NK-92 (cell line): ENCODE measurements around the gene RALGPS1.
"Not testable (repeated sequence)": the region's sequence is repeated elsewhere in the genome, so short reads cannot be mapped to it uniquely, and the experiment has no call there.

ENCODE experiments used
- DNase-seq: peaks from one replicate; lab custom pipeline; 2025; ENCODE audit not compliant: unreplicated experiment; lab: John Stamatoyannopoulos, UW

RALGPS1 gene

GRCh38 chr9:126985870-126986498 is 71.4 kb downstream of the RALGPS1 start:
- peak; percentile 43 for DNase-seq

GRCh38 chr9:126986506-126986951 is 71.9 kb downstream of the RALGPS1 start:
- DNase-seq, result no peak

- no peak for DNase-seq
These were observed 74.3 kb downstream of the RALGPS1 start for GRCh38 chr9:126988857-126989256.

- DNase-seq, result no peak
These were observed 75.6 kb downstream of the RALGPS1 start for GRCh38 chr9:126989847-126990842.

GRCh38 chr9:126991183-126991582 is 76.6 kb downstream of the RALGPS1 start:
- no peak for DNase-seq

GRCh38 chr9:126992427-126992826 is 77.8 kb downstream of the RALGPS1 start:
- DNase-seq, result no peak

- DNase-seq, result no peak
These were observed 84.9 kb downstream of the RALGPS1 start for GRCh38 chr9:126999315-127000068.

GRCh38 chr9:127004946-127005769 is 90.6 kb downstream of the RALGPS1 start:
- DNase-seq, result no peak

- DNase-seq, result no peak
These were observed 91.3 kb downstream of the RALGPS1 start for GRCh38 chr9:127005770-127006314.

- DNase-seq, result no peak
These were observed 93.1 kb downstream of the RALGPS1 start for GRCh38 chr9:127007638-127008037.

- no peak for DNase-seq
These were observed 93.5 kb downstream of the RALGPS1 start for GRCh38 chr9:127008076-127008475.

- no peak for DNase-seq
These were observed 97.2 kb downstream of the RALGPS1 start for GRCh38 chr9:127011772-127012171.

- no peak for DNase-seq
These were observed 97.7 kb downstream of the RALGPS1 start for GRCh38 chr9:127012250-127012649.

GRCh38 chr9:127013597-127013996 is 99.0 kb downstream of the RALGPS1 start:
- DNase-seq, result no peak

- no peak for DNase-seq
These were observed 99.8 kb downstream of the RALGPS1 start for GRCh38 chr9:127014216-127014909.

GRCh38 chr9:127014910-127015540 is 100.4 kb downstream of the RALGPS1 start:
- DNase-seq, result no peak

GRCh38 chr9:127015921-127016512 is 101.4 kb downstream of the RALGPS1 start:
- DNase-seq, result no peak

GRCh38 chr9:127017979-127018378 is 103.4 kb downstream of the RALGPS1 start:
- DNase-seq, result not testable (repeated sequence)

- DNase-seq, result no peak
These were observed 104.4 kb downstream of the RALGPS1 start for GRCh38 chr9:127018935-127019334.
